ENCODE measurements around the gene CCL21.

The CCL21 gene

GRCh38 chr9:34707130-34707529, 2.8 kb downstream of the CCL21 start:
- no peak for DNase-seq (ENCODE audit: low spot score)

GRCh38 chr9:34701769-34702736, 7.9 kb downstream of the CCL21 start:
- peak; percentile 81 for DNase-seq (ENCODE audit: low spot score)

- DNase-seq (ENCODE audit: low spot score) = peak; percentile 67
These were observed 8.7 kb downstream of the CCL21 start for GRCh38 chr9:34701023-34701768.

- no peak for DNase-seq (ENCODE audit: low spot score)
These were observed 15.1 kb downstream of the CCL21 start for GRCh38 chr9:34694811-34695210.

GRCh38 chr9:34693560-34693959, 16.4 kb downstream of the CCL21 start:
- DNase-seq (ENCODE audit: low spot score) = no peak

GRCh38 chr9:34691936-34692315, 18.0 kb downstream of the CCL21 start:
- no peak for DNase-seq (ENCODE audit: low spot score)

- DNase-seq (ENCODE audit: low spot score) = no peak
These were observed 18.7 kb downstream of the CCL21 start, which contains the start of gene CCL19 for GRCh38 chr9:34690983-34691935. TSS of gene CCL19 (minus strand) at chr9:34691276. CDS start at chr9:34691139, 137 bp downstream.

GRCh38 chr9:34689512-34689911, 20.4 kb downstream of the CCL21 start:
- DNase-seq (ENCODE audit: low spot score) = no peak

- DNase-seq (ENCODE audit: low spot score) = no peak
These were observed 20.8 kb downstream of the CCL21 start for GRCh38 chr9:34689116-34689470.

- DNase-seq (ENCODE audit: low spot score) = no peak
These were observed 21.4 kb downstream of the CCL21 start for GRCh38 chr9:34688329-34689115.

GRCh38 chr9:34687276-34688030, 22.5 kb downstream of the CCL21 start:
- DNase-seq (ENCODE audit: low spot score) = no peak

- no peak for DNase-seq (ENCODE audit: low spot score)
These were observed 23.2 kb downstream of the CCL21 start for GRCh38 chr9:34686732-34687131.

- no peak for DNase-seq (ENCODE audit: low spot score)
These were observed 23.7 kb downstream of the CCL21 start for GRCh38 chr9:34686231-34686630.

GRCh38 chr9:34685591-34685990, 24.3 kb downstream of the CCL21 start:
- no peak for DNase-seq (ENCODE audit: low spot score)

GRCh38 chr9:34684816-34685215, 25.1 kb downstream of the CCL21 start:
- DNase-seq (ENCODE audit: low spot score) = no peak

GRCh38 chr9:34684145-34684544, 25.8 kb downstream of the CCL21 start:
- DNase-seq (ENCODE audit: low spot score) = no peak

- DNase-seq (ENCODE audit: low spot score) = no peak
These were observed 34.1 kb downstream of the CCL21 start for GRCh38 chr9:34675869-34676268.

GRCh38 chr9:34675048-34675714, 34.8 kb downstream of the CCL21 start:
- DNase-seq (ENCODE audit: low spot score) = peak; percentile 73

GRCh38 chr9:34674440-34674839, 35.5 kb downstream of the CCL21 start:
- no peak for DNase-seq (ENCODE audit: low spot score)

GRCh38 chr9:34671307-34671706, 38.6 kb downstream of the CCL21 start:
- DNase-seq (ENCODE audit: low spot score) = no peak
